Measurements from ENCODE around the gene ZNF217.
A peak's percentile ranks its signal among the peaks of the same experiment; 100 is the strongest.
"Not testable (repeated sequence)": the region's sequence is repeated elsewhere in the genome, so short reads cannot be mapped to it uniquely, and the experiment has no call there.

ZNF217 gene

DNA sequence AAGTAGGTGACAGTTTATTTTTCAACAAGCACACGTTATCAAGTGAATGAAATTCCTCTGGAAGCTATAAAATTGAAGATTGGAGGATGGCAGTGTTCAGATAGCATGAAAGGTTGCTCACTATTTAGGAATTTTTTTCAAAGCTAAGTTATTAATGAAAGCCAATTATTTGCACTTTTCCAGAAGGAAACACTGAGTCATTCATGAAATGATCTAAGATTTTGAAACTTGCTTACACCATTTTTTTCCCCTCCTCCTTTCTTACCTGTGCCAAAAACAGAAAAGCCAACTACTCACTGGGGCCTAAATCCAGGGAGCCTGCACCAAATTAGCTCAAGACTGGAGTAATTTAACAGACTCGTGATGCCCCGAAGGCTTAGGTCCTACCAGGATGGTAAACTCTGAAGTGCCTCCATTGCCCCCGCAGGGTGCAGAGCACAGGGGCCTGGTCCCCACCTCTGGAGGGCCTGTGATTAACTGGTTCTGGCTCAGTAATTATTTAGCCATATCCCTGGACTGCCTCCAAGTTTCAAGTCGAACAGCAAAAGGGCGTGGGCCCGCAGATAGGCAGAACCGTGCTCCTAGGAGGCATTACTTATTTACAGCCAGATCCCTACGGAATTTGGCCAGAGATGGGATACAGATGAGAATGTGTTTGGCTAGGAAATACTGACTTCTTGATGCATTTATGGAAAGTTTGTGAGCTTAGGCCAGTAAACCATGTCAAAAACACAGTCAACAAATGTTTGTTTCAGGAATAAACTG is 28.0 kb upstream of the ZNF217 start:
- no peak for DNase-seq (ENCODE audit: low read depth)

DNA sequence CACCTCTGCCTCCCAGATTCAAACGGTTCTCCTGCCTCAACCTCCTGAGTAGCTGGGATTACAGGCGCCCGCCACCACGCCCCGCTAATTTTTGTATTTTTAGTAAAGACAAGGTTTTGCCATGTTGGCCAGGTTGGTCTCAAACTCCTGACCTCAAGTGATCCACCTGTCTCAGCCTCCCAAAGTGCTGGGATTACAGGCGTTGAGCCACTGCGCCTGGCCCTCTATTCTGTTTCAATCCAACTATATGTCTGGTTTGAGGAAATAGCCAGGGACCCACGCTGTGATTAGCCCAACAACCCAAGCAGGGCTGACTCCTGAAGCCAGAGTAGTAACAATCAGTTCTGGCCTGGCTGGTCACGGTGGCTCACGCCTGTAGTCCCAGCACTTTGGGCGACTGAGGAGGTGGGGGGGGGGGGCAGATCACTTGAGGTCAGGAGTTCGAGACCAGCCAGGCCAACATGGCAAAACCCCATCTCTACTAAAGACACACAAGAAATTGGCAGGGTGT is 24.9 kb upstream of the ZNF217 start:
- DNase-seq (ENCODE audit: low read depth): not testable (repeated sequence)

DNA sequence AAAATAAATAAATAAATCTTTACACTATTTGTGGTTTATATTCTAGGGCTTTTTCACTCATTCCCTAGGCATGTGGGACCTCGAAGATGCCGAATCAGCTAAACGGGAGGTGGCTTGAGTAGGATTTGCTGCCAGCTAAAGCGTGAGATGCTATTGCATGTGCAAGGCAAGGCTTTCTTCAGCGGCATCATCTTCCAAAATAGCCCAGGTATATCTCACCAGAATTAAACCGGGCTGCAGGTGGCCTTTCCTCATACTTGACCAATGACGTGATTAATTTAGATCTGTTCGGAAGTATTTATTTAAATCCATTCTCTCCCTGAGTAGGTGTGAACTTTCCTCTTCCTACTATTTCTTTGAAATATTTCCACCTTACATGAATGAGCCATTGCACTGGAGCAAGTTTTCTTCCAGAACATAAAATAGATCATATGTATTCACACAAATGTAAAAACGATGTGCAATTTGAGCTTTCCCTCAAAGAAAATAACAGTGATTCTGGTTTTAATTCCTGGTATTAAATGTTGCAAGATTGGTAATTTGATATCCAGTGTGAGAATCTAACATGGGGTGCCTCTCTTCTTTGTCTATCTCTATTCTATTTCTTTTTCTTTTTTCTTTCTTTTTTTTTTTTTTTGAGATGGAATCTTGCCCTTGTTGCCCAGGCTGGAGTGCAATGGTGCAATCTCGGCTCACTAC is 24.3 kb upstream of the ZNF217 start:
- no peak for DNase-seq (ENCODE audit: low read depth)

DNA sequence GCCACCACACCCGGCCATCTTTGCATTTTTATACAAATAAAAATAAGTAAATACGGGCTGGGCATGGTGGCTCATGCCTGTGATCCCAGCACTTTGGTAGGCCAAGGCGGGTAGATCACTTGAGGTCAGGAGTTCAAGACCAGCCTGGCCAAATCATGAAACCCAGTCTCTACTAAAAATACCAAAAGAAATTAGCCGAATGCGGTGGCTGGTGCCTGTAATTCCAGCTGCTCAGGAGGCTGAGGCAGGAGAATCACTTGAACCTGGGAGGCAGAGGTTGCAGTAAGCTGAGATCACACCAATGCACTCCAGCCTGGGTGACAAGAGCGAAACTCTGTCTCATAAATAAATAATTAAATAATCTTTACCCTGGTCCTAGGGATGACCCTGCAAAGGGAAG is 22.9 kb upstream of the ZNF217 start:
- DNase-seq (ENCODE audit: low read depth): not testable (repeated sequence)

DNA sequence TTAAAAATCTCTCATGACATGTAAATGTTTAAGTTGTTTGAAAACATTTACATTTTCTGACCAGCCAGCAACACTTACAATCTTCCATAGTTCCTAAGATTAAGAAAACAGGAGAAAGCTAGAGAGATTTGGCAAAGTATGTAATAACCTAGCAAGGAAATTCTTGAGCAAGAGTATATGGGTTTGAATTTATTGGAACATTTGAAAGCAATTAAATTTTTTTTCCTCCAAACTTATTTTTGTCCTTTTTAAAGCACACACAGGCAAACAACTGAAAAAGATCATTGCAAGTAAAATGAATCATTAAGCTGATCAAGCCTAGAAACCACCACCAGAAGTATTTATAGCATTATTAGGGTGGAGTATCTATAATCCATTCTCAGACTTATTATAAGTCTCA is 20.1 kb upstream of the ZNF217 start:
- DNase-seq (ENCODE audit: low read depth): no peak

DNA sequence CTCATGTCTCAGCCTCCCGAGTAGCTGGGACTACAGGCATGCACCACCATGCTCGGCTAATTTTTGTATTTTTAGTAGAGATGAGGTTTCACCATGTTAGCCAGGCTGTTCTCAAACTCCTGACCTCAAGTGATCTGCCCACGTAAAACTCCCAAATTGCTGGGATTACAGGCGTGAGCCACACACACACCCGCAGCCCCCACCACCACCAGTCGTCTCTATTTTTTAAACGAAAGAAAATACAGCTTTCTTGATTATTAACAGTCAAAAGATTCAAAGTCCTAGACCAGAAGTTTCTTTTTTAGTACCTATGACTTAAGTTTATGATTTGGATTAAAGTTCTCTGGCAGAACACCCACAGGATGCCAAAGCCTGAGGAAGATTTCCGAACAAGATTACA is 18.6 kb upstream of the ZNF217 start:
- DNase-seq (ENCODE audit: low read depth): not testable (repeated sequence)

DNA sequence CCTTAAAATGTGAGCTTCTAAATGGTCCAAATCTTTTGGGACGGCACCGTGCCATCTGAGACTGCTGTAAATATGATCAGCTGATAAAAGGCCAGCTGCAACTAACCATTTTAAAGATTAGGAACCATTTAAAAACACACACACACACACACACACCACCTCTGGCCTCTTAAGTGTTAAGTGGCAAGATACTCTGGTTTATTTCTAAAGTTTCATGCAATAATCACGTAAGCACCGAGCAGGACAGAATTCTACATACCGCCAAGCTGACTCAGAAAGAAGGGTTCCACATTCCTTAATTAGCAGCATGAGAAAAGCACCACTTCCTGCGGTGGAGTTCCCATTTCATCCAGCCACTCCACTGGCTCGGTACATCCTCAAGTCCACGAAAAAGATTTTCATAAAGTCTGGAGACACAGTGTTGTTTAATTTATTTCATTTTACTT is 17.8 kb upstream of the ZNF217 start:
- no peak for DNase-seq (ENCODE audit: low read depth)

DNA sequence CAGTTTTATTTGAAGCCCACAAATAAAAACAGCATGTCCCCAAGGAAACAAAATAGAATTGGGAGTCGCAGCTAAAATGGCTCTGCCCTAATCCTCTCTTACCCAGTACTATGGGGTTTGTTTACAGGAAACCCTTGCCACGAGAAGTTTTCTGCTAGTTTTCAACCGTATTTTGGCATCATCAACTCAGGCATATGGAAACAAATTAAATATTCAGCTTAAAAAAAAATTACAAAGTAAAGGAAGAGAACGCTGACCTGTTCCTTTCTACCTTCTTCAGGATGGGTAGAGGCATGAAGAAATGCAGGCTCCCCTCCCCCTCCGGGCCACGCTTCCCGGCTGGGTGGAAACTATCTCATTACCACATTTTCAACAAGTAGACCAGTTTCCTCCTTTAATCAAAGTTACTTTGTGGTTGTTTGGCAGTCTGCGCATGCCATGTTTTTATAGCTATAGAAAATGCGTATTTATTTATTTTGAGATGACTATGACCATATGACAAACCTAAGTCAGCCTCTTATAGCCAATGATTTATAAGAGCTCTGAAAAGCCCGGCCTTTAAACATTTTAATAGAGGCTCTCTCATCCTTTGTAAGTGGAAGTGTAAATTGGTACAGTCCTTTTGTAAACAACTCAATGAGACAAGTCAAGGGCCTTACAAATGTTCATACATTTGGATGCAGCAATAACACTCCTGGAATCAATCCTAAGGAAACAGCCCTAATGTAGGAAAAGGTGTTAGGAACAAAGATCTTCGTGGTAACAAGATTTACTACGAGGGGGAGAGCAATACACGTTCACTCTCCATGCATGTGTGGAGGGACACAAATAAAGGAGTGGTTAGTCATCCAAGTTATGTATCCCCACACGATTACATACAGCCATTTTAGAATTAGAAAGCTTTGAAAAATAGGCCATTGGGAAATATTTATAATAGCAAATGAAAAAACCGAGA is 16.1 kb upstream of the ZNF217 start:
- peak; percentile 53 for DNase-seq (ENCODE audit: low read depth)

DNA sequence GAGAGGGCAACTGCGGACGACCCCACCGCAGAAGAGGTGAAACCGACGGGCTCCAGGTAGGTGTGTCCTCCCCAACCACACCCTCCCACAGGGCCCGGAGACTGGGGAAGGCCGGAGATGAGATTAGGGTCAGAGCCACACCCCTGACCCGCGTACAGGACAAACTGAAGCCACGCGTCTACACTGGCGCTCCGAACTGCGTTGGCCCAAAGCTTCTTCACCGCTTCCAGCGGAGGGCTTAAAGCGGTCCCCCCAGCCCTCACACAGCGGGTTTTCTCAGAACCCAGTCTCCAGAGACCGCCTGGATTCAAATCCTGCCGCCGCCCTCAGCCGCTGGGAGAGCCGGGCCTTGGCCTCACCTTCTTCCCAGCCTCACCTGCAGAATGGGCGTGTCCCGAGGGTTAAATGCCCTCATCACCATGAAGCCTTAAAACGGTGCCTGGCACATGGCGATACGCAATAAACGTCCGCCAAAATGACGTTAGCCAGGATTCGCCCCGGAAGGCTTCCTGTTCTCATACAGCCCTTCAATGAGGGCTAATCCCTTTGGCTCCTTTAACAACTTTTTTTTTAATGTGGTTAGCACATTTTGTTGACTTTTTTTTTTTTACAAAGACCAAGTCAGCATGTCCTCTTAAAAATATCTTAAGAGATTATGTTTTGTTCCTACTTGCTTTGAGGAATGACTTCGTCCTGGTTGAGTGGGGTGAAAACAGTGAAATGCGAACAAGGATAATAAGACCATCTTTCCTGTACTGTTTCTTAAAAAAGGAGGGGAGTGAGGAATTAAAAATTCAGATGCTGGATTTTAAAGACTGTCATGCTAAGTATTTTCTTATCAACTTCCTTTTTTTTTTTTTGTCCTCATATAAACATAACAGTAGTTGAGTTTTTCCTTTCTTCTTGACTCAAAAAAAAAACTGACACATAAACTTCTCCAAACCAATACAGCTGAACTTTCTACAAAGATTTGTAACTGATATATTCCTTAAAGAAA is 15.1 kb upstream of the ZNF217 start:
- DNase-seq (ENCODE audit: low read depth): no peak

DNA sequence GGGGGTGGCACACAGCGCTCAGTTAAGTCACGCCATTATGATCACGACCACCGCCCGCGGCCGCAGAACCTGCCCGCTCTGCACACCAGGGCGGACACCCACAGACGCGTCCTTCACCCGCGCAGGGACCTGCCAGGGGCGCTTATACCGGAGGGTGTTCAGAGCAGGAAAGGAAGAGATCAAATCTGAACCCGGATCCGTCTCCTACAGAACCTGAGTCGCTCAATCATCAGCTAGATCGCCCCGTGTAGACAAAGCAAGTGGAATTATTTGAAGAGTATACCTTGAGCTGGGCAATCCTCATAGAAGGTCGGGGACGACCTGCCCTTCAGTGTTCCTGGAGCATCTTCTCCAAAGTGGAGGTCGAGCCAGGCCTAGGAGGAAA is 14.4 kb upstream of the ZNF217 start:
- no peak for DNase-seq (ENCODE audit: low read depth)

DNA sequence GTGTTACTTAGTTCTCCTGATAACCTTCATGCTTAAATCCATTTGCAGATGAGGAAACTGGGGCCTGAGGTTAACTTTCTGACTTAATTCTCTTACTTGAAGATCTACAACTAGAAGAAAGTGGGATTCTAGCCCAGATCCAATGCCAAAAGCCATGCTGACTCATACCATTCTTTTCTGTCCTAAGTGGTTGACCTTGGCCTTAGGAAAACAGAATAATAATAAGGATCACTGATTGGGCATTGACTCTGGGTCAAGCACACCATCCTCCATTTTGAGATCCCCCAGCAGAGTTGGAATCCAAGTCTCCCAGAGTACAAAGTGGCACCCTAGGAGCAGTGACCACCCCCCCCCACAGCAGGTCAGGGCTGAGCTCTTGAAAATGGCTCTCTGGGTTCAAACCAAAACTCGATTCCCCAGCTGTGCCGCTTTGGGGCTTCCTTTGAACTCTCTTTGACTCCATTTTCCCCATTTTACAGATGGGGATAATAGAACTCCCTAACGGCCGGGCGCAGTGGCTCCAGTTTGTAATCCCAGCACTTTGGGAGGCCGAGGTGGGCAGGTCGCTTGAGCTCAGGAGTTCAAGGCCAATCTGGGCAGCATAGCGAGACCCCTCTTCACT is 12.8 kb upstream of the ZNF217 start:
- DNase-seq (ENCODE audit: low read depth): no peak

DNA sequence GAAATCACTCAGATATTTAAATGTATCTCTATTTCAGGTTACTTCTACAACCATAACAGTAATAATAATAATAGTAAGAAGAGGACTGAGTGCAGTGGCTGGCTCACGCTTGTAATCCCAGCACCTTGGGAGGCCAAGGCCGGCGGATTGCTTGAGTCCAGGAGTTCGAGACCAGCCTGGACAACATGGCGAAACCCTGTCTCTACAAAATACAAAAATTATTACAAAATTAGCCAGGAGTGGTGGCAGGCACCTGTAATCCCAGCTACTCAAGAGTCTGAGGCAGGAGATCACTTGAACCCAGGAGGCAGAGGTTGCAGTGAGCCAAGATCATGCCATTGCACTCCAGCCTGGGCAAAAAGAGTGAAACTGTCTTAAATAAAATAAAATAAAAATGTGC is 11.8 kb upstream of the ZNF217 start:
- not testable (repeated sequence) for DNase-seq (ENCODE audit: low read depth)

DNA sequence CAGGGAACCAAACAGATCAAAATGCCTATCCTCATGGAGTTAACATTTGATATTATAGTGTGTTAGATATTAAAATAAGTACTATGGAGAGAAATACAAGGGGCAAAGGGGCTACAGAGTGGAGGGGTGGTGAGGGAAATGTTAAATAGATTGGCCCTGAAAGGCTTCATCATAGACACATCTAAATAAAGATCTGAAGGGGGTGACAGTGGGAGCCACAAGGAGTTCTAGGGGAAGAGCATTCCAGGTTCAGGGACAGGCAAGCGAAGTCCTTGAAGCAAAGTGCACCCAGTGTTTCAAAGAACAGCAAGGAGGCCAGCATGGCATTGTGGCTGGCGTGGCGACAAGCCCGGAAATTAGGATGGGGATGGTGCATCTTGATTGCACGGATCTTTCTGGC is 11.2 kb upstream of the ZNF217 start:
- not testable (repeated sequence) for DNase-seq (ENCODE audit: low read depth)

DNA sequence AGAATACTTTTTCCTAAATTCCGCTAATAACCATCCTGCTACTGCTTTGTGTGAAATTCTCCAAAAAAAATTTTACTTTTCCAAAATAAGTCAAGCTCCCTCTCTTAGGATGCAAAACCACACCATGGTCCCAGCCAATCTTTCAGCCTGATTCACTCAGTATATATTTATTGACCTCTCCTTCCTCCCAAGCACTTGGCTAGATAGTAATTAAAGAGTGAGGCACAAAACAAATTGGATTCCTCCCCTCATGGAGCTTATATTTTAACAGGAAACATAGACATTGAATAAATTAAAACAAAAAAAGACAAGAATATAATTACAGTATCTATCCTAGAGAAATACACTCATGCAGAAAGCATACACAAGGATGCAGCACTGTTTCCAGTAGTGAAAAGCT is 9.0 kb upstream of the ZNF217 start:
- no peak for DNase-seq (ENCODE audit: low read depth)

DNA sequence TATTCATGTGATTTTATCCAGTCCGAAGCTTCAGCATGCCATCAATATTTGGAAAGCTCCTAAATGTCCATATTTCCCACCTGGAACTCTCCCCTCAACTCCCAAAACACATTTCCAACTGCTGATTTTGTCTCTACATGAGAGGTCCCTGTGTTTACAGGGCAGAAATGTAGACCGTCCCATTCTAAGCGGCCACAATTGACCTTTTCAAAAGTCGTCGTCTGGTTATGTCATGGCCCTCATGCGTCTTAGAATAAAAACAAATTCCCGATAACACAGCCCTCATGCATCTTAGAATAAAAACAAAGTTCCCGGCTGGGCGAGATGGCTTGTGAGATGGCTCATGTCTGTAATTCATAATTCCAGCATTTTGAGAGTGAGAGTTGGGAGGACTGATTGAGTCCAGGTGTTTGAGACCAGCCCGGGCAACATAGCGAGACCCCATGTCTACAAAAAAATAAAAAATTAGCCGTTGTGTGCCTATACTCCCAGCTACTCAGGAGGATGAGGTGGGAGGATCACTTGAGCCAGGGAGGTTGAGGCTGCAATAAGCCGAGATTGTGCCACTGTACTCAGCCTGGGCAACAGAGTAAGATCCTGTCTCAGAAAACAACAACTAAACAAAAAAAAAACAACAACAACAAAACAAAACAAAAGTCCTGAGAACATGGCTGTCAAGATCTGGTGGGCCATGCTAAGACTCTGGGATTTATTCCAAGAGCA is 6.4 kb upstream of the ZNF217 start:
- no peak for DNase-seq (ENCODE audit: low read depth)

DNA sequence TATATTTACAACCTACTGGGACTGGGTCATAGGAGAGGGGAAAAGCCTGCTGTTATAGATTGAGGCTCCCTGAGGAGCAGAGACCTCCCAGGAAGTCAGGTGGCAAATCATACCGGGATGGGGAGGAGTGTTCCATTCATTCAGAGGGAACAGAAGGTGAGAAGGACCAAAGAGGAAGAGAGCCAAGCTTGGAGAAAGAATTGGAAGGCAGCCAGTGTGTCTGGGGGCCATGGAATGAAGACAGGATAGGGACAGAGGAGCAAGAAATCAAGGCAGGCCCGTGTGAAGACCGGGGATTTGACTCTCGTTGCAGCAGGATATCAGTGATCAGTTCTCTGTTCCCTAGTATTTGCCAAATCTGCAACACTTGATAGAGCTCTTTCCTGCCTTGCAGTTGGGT is 5.7 kb upstream of the ZNF217 start:
- DNase-seq (ENCODE audit: low read depth): no peak

DNA sequence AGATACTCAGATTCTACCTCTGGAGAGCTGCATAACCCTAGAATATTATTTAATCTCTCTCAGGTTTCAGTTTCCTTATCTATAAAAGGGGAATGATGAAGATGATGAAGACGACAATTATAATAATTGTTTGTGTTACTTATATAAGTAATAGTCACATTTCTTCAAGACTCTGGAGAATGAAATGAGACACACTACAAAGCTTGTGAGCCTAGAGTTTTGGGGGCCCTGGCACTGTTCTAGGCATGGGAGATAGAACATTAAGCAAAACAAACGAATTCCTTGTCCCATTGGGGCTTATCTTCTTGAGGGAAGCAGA is 5.4 kb upstream of the ZNF217 start:
- DNase-seq (ENCODE audit: low read depth): no peak

DNA sequence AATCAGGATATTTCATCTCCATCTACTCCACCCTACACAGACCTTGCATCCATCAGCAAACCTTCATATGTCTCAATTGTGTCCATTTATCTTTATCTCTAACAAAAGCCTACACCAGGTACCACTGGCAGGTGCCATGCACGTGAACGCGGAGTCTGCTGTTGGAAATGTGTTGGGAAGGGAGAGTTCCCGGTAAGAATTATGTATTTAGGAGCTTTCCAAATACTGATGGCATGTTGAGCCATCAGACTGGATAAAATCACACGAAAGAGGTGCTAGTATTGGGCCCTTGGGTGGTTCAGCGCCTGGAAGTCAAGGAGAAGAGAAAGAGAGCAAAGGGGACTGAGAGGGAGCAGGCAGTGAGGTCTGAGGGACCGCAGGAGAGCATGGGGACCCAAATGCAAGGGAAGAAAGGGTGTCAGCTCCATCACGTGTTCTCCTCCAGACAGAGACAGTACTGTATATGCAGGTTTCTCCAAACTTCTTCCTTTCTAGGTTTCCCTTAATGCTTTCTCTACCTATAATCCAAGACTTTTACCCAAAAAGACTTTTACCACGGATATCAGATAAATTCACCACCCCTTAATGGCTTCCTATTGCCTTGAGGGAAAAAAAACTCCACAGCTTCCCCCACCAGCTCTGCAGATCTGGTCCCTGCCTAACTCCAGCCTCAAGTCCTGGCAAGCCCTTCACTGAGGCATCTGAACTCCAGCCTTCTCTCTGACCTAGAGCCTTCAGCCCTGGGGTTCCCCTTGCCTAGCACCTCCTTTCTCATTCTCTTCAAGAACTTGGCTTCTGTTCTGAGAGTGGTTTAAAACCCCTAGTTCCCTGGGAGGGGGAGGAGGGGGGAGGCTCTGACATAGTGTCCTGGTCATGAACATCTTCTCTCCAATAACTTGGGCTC is 4.8 kb upstream of the ZNF217 start:
- DNase-seq (ENCODE audit: low read depth): no peak

DNA sequence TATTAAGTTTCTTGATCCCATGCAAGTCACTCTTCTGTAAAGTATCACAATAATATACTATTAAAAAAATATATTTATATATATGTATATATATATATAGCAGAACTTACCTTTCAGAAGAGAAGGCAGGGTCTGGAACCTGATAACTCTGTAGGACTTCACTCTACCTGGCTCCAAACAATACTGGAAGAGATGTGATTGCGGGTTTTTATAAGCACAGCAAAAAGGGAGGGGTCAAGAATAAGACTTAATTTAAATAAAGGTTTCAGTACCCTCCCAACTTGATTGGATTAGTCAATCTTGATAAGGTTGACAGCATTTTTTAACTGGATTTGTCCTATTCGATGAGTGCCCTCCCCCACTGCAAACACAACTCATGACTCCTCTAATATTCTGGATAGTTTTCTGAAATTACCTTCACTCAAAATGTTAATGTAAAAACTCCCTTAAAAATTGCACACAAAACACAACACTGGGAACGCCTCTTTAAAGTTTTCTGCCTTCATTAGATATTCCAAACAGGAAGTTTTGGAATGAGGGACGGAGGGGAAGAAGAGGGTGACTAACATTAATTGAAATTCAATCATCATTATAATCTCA is 4.0 kb upstream of the ZNF217 start:
- no peak for DNase-seq (ENCODE audit: low read depth)

Measured in activated T-cell treated with anti-CD3 and anti-CD28 coated beads for 24 hours (primary cell).